HG02852 (cell line): ENCODE data around the gene SLC5A12.

Experiments used
- ATAC-seq: cut with Tn5 transposase; IDR thresholded peaks from one replicate; pipeline ENCODE4 v1.9.1; 2021; ENCODE audit warnings: mild to moderate bottlenecking, moderate library complexity; ENCODE audit not compliant: unreplicated experiment

The SLC5A12 gene, protein sequence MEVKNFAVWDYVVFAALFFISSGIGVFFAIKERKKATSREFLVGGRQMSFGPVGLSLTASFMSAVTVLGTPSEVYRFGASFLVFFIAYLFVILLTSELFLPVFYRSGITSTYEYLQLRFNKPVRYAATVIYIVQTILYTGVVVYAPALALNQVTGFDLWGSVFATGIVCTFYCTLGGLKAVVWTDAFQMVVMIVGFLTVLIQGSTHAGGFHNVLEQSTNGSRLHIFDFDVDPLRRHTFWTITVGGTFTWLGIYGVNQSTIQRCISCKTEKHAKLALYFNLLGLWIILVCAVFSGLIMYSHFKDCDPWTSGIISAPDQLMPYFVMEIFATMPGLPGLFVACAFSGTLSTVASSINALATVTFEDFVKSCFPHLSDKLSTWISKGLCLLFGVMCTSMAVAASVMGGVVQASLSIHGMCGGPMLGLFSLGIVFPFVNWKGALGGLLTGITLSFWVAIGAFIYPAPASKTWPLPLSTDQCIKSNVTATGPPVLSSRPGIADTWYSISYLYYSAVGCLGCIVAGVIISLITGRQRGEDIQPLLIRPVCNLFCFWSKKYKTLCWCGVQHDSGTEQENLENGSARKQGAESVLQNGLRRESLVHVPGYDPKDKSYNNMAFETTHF

DNA sequence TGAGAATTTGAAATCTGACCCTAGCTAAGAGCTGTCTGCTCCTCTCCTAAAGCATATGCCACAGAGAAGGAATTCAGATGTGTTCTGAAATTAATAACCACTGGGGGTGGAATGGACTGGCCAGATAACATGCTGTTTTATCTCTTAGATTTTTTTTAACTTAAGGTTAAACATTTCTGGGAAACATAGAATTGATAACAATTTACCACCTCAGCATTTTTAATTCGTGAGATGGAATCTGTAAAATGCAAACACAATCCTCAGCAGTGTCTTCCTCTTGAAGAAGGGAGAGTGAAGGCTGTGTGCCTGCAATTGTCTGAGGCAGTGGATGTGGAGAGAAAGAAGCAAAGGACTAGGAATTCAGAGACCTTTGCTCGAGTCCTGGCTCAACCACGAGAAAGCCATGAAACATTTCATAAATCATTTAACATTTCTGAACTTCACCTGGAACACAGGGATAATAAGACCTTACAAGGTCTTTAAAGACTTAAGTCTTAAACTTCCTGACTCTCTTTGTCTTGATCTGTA is at the start of gene SLC5A12:
TSS of gene SLC5A12 (minus strand) at position 113 of the 528 bp plus-strand sequence. CDS start 346 bp downstream, outside the sequence.
- ATAC-seq = no peak

DNA sequence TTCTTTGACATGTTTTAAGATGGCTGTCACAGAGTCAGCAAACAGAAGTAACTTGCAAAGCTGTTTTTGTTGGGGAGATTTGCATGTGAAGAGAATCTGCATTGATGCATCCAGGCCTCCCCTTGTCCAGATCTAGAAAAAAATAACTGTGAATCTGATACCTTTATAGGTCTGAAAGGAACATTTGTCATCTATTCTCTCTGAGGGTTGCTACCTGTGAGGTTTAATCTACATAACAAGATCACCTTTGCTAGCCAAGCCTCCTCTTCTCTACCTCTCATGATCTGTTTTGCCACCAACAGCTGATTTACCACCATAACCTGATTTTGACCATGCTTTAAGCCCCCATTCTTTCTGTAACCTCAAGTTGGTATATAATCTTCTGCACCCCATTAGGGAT is 47.2 kb upstream of the SLC5A12 start:
- ATAC-seq = no peak

DNA sequence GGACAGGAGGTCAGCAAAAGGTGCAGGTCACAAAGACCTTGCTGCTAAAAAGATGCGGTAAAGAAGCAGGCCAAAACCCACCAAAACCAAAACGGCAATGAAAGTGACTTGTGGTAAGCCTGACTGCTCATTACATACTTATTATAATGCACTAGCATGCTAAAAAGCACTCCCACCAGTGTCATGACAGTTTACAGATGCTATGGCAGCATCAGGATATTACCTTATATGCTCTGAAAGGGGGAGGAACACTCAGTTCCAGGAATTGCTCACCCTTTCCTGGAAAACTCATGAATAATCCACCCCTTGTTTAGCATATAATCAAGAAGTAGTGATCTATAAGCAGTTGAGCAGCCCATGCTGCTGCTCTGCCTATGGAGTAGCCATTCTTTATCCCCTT is 45.2 kb upstream of the SLC5A12 start:
- ATAC-seq = no peak

DNA sequence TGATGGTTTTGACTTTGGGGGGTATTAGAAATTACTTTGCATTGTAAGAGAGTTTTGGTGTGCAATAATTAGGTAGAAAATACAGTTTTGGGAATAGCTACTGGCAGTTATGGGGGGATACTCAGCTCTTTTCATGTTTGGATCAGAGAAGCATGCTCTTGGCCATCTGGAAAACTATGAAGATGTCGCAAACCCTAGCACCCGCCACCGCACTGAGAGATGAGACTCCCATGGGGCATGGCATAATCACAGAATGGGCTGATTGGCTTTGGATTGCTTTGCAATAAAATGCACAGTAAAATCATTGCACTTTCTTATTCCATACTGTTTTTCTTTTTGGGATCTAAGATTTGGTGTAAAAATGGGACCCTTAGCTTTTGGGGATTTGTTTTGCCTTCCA is 43.5 kb upstream of the SLC5A12 start:
- no peak for ATAC-seq

DNA sequence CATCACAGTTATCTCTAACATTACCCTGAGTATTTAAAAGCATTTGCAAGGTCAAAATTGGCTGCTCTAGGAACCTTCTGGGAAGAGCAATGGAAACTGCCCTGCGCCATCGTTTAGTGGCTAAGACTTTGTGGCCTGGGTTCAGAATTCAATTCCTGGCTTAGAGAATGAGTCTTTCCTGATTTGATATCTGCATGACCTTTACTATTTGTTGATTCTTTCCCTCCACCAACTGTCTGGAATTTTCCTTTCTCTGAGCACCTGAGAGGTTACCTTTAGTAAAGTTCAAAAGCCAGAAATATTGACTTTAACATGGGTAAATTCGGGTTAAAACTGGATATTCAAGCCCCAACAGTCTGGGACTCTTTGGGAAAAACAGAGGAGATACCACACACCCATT is 43.0 kb upstream of the SLC5A12 start:
- ATAC-seq = no peak

DNA sequence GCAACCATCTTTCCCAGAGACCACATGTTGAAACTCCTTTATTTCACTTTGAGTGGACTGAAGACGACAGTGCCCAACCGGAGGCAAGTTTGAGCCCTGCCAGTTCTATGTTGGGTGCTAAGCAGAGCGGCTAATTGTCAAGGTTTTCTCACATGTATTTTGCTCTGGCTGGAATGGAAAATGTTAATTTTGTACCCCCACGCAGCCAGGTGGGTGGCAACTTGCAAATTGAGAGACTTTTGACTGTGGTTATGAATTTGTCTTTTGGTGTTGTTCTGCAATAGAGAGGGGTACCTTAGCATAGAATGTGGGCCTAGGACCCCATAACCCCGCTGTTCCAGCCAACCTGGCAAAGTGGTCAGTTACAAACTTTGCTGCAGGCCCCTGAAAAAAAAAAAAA is 42.5 kb upstream of the SLC5A12 start:
- ATAC-seq = no peak

DNA sequence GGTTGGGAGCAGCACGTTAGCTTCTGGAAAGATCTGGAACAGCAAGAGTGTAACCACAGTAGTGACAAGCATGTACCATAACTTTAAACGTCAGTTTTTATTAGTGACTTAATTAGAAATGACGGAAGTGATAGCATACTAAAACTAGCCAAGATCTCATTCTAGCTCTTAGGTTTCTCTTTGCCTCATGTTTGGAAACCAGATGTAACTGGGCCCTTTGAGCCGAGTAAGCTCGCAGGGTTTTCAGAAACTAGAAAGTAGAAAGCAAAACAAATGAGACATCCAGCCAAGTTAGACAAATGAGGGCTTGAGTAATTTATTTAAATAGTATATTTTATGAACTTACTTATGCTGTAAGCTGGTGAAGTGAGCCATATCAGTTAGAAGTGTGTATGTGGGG is 40.2 kb upstream of the SLC5A12 start:
- peak; percentile 47 for ATAC-seq

DNA sequence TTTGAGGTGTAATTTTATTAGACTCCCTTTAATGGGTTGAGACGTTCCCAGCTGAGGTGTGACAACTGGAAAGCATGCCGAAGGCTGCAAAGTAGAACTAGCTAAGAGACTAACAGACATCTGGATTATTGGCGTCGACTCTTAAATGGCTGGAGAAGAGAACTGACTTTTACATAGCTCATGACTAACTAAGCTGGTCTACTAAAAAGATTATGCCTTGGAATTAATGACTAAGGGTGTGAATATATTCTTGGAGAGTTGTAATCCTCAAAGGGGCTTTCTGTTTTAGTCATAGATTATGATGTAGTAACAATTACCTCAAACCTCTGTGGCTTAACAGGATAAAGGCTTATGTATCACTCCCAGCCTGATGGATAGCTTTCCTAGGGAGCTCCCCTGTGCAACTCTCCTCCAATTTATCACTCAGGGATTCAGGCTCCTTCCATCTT is 39.5 kb upstream of the SLC5A12 start:
- ATAC-seq = no peak

DNA sequence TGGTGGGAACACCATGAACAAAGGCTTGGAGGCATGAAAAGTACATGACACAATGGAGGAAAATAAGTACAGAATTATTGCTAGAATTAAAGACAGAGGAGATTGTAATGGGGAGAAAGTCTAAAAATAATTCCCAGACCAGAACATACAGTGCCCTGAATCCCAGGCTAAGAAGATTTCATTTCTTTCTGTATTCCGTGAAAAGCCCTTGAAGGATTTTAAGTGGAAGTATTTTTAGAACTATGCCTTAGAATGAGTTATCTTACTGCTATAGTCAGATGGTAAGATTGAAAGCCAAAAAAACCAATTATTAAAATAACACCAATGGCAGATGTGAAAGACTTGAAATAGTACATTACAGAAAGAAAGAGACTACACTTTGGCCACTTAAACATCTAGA is 36.1 kb upstream of the SLC5A12 start:
- no peak for ATAC-seq

DNA sequence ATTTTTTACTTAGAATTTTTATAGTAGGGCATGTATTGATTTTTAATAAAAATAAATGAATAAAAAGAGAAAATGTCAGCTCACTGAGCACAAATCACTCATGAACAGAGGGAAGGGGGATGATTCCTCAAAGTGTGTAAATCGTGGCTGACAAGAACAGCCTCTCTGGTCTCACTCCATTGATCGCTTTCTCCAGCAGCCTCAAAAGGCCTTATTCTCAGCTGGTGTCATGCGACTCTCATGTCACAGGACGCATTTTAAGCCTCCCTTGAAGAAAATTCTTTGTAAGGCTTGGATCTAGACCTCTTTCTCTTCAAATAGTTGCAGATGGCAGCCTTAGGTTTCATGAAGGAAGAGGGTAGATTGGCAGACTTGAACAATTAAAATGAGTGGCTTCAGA is 33.9 kb upstream of the SLC5A12 start:
- ATAC-seq = no peak

DNA sequence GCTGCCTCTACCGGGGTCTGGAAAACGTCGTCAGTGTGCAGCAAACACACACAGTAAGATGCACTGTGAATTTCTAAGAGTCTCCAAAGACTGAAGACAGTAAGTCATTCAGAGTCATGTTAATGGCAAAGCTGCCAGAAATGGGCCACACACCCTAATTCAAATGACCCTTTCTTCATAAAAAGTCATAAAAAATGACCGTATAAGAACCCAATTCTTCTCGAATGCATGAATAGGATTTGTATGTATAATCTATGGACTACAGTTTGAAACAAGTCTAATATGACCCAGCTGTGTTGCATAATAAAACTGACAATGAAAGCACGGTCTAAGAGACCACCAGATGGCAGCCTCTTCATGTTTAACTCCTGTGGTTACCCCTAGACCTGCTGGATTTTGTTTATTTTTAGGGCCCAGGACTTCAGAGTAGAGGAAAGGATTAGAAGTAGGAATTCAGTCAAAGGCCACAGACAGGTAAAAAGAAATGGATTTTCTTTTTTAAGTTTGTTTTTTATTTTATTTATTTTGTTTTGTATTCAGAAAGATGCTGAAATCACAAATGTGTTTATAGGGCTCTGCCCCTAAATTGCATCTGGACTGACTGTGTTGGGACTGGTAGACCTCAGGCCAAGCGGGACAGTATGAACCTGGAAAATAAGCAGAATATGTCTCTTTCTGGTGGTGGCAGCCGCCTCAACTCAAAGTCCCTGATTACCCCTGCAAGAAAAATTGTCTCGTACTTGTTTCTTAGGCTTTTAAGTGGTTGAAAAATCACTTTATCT is 32.1 kb upstream of the SLC5A12 start:
- peak; percentile 73 for ATAC-seq

DNA sequence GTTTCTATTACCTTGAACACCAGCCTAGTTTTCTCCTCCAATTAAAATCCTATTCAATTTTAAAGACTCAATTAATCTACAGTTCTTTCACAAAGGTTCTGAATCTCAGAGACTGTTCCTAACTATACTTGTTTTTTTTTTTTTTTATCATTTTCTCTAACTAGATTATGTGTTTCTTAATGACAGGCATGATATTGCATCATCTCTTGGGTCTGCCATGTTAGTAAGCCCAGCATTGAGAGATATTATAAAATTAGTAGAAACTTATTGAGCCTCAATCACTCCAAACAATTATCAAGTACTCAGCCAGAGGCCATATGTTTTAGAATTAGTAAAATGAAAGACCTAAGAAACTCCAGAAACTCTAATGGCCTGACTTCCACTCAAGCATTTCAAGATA is 28.1 kb upstream of the SLC5A12 start:
- no peak for ATAC-seq

DNA sequence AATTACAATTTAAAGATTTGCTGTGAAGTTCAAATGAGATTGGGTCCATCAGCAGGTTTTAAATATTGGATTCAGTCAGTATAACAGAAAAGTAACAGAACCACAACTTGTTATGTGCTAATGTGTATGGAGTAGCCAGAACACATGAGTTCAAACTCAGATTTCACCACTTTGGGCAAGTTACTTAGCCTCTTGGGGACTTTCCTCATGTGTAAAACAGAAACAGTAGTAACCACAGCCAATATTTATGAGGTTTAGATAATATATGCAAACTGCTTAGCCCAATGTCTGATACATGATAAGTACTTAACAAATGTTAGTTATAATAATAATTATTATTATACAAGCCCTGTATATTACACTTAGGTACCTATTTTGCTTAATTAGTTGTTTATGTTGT is 21.8 kb upstream of the SLC5A12 start:
- peak; percentile 91 for ATAC-seq

DNA sequence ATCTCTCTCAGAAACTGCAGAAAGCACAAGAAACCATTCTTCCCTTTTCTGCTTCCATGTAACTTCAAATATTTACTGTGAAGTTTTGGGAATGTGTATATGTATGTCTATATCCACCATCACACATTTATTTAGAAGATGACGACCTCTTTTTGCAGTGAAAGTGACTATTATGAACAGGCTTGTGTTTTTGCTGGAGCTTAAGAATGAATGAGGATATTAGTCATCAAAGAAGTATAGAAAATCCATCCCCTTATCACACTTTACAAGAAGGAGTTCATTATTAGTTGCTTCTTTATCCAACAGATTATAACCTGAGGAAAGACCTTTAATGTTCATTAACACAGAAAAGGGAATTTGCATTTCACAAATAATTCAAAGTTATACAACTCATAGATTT is 21.1 kb upstream of the SLC5A12 start:
- ATAC-seq = no peak

DNA sequence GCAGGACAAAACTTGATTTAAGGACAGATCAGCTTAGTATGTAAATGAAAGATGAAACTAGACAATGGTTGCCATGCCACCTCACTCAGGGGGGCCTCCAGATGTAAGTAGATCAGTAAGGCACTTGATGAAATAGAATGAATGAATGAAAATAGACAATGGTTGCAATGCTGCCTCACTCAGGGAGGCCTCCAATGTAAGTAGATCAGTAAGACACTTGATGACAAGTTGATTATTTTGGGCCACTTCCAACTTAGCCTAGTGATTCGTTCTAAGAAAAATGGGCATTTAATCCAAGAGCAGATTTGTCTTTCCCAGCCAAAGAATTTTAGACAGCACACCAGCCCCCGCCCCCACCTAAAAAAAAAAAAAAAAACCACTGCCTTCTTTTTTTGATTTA is 19.2 kb upstream of the SLC5A12 start:
- no peak for ATAC-seq

DNA sequence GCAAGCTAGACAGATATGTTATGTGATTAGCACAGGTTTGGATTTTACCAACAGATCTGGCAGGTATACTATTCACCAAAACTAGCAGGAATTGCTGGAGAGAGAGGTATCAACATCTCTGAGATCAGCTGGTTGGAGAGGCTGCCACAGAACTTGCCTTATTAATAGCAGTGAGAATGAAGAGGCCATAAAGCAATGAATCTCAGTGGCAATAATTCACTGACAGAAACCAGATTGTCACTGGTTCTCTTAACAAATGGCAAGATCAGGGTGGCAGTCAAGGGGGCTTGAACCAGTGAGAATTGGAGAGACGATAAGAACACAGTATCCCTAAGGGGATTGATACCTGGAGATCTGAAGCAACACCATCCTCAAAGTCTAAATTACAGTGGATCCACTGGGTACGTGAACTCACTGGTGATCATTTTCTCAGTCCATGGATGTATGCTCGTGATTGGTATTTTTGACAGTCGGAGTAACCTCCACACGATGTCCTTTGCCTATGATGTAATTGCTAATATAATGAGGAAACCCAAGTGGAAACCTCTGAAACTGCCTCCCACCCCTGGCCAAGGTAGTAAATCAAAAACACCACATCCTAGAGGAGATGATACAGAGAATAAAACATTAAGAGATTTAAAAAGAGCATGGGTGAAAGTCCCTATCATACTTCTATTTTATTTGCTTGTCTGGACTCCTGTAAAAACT is 17.7 kb upstream of the SLC5A12 start:
- ATAC-seq = no peak

DNA sequence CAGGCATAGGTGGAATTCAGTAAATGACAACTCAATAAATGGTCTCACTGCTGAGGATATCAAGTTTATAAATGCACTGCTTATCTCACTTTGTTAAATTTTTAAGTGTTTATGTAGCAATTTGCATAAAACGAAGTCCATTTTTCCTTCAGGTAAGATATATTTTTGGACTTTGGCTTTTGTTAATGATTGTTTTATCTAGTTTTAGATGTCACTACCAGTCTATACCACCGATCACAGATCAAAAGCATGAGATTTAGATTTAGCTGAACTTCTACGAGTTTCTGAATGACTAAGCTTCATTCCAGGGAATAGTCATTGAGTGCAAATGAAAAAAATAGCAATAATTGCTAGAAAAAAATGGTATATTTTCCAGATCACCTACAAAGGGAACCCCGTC is 12.8 kb upstream of the SLC5A12 start:
- ATAC-seq = no peak

DNA sequence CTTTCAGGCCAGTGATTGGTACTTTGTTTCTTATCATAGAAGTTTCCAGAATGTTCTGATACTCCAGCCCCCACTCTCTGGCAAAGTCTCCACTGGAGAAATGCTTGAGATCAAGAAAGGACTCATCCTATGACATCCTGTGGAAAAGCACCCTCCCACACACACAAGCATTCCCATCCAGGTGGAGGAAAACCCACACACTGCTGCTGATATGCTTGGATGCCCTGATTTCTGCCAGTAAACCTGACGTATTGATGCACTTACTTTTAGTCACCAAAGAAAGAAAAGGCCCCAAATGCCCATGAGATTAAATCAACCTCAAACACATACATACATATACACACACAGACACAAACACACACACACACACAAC is 9.2 kb upstream of the SLC5A12 start:
- no peak for ATAC-seq

DNA sequence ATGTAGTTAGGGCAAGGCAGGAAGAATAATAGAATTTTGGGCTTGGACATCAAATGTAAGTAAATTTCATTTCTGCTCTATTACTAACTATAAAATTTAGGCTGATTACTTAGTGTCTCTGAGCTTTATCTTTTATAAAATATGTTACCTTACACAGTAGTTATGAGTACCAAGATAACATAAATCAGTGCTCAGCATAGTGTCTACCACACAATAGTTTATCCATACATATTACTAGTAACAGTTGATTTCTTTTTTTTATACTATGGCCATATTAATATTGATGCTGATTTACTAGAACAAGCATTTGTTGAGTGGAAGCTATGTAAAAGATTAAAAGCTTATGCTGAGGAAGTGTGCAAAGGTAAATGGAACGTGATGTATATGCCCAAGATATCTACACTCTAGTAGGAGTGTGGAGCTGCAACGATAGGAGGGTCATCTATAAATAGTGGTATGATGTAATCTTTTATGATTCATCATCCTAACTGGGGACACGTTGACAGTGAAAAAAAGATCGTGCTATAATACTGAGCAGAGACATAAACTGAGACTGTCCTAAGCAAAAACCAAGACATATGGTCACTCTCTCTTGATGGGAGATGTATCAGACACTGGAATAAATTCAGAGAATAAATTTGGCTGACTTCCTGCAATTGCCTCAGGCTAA is 8.7 kb upstream of the SLC5A12 start:
- ATAC-seq = no peak

DNA sequence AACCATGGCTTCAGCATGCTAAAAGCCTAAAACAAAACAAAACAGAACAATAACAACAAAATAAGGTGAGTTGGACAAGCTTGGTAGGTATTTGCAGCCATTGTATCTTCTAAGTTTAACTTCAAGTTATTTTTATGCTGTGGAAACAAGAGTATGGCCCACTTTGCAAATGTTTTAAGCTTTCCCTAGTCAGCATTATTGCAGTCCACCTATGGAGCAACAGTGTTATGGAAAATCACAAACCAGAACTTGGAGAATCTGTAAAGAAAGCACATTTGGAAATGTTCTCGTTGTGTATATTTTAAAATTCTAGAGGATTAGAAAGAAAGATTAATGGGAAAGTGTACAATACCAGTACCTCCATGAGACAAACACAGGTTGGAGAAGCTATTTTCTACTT is 7.4 kb upstream of the SLC5A12 start:
- ATAC-seq = no peak
